ENCODE measurements around the gene MTHFS. TPM values are rescaled to one million over a fixed set of nuclear protein-coding genes. Genes with fewer than 3 reads are reported as not detected.

MTHFS gene
- total RNA-seq, 2 donors from 2014 or later, result 8.0 to 12.0 TPM

DNA sequence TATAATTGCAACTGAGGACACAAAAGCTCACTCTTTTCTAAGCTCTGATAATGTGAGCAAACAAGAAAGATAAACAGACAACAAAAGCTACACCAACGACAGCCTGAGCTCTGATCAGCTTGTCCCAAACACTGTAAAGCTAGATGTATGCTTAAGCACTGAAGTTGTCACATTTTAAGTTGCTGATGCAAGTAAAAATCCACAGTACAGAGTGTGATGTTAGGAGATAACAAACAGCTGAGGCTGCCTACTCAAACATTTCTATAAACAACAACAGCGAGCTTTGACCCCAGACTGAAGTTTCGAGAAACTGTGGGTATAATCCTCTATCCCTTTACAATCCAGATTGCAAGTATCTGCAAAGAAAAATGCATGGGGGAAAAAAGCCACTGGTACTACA is 10.7 kb downstream of the MTHFS start:
- Histone ChIP-seq H3K36me3 (peaks cover 11% of the 10 kb centered on the region), H3K4me3 (no peak overlapping the region), H3K27me3 (no peaks in the 10 kb centered on the region), H3K9me3 (no peaks in the 10 kb centered on the region), H3K27ac (no peak overlapping the region), H3K4me1 (no peaks in the 10 kb centered on the region)
- DNase-seq (ENCODE audit: low spot score), result no peak
- TF ChIP-seq, protein P1, sequence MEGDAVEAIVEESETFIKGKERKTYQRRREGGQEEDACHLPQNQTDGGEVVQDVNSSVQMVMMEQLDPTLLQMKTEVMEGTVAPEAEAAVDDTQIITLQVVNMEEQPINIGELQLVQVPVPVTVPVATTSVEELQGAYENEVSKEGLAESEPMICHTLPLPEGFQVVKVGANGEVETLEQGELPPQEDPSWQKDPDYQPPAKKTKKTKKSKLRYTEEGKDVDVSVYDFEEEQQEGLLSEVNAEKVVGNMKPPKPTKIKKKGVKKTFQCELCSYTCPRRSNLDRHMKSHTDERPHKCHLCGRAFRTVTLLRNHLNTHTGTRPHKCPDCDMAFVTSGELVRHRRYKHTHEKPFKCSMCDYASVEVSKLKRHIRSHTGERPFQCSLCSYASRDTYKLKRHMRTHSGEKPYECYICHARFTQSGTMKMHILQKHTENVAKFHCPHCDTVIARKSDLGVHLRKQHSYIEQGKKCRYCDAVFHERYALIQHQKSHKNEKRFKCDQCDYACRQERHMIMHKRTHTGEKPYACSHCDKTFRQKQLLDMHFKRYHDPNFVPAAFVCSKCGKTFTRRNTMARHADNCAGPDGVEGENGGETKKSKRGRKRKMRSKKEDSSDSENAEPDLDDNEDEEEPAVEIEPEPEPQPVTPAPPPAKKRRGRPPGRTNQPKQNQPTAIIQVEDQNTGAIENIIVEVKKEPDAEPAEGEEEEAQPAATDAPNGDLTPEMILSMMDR (IDR thresholded peaks at IDR 0.05), result no peak

DNA sequence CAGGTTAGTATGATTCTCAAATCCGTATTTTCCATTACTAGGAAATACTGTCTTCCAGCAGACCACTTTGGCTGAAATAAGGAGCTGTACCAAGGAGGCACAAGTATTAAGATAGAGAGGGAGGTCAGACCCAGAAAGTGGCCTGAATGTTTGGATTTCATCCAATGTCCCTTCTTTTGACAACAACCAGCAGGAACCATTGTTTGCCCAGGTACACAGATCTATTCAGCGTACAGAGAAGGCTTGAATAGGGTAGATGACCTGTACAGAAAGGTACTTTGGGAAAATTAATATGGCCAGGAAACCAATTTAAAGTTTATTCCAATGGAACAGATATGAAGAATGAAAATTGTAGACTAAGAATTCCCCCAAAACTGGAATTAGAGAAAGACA is 12.6 kb downstream of the MTHFS start:
- DNase-seq (ENCODE audit: low spot score), result no peak

DNA sequence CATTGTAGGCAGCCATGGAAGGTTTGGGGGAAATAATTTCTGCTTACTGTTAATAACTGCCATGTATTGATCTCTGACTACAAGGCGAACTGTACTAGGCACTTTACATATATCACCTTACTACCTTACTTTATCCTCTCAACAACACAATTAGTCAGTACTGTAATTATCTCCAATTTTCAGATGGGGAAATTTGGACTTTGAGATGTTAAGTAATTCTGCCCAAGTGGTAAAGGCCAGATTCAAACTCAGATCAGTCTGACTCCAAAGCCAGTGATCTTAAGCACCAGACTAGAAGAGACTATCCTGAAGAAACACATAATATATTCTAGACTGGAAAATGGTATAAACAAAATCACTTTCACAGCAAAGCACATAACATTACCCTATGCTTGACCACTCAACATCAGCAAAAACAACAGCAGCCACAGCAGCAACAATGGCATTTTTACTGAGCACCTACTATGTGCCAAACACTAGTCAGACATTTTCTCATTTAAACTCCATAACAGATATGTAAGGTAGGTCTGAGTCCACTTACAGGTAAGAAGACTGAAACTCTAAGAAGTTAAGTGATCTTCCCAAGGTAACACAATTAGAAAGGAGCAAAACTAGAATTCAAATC is 13.1 kb downstream of the MTHFS start:
- H3K36me3 ChIP-seq, result peaks cover 6% of the 10 kb centered on the region
- TF ChIP-seq, protein P1 (IDR thresholded peaks at IDR 0.05), result no peak
- no peak for DNase-seq (ENCODE audit: low spot score)
- H3K27ac ChIP-seq, result no peak overlapping the region
- no peaks in the 10 kb centered on the region for H3K4me1 ChIP-seq
- peaks cover 0 to 4% of the 10 kb centered on the region in 2 donors for H3K9me3 ChIP-seq
- no peak overlapping the region for H3K4me3 ChIP-seq
- H3K27me3 ChIP-seq, result no peaks in the 10 kb centered on the region

More for the DNA sequence above, 12.6 kb downstream of the MTHFS start:
- H3K27ac ChIP-seq, result no peak overlapping the region
- no peaks in the 10 kb centered on the region for H3K4me1 ChIP-seq
- H3K9me3 ChIP-seq, result no peaks in the 10 kb centered on the region
- TF ChIP-seq, protein P1 (IDR thresholded peaks at IDR 0.05), result no peak
- peaks cover 11% of the 10 kb centered on the region for H3K36me3 ChIP-seq
- H3K4me3 ChIP-seq, result no peak overlapping the region
- H3K27me3 ChIP-seq, result no peaks in the 10 kb centered on the region

DNA sequence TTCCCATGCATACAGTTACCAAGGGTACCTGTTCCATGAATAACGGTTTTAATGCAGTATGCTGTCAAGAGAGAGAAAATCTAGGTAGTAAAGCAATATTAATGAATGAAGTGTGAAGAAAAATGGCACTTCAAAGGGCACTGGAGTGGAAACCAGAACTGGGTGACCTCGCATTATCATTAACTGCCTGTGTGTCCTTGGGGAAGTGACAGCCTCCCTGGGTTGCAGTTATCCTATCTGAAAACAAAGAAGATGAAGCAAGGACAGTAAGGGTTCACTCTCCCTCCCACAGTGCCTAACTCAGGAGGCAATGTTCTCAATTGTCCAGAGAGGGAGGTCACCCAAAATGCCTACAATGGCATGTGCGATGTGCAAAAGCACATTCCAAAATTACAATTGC is 15.1 kb downstream of the MTHFS start:
- Histone ChIP-seq H3K4me1 (no peaks in the 10 kb centered on the region), H3K4me3 (no peak overlapping the region), H3K27ac (no peak overlapping the region), H3K36me3 (peaks cover 16% of the 10 kb centered on the region), H3K27me3 (no peaks in the 10 kb centered on the region), H3K9me3 (peaks cover 6 to 25% of the 10 kb centered on the region in 2 donors)
- TF ChIP-seq, protein P1 (IDR thresholded peaks at IDR 0.05), result no peak
- no peak for DNase-seq (ENCODE audit: low spot score)

DNA sequence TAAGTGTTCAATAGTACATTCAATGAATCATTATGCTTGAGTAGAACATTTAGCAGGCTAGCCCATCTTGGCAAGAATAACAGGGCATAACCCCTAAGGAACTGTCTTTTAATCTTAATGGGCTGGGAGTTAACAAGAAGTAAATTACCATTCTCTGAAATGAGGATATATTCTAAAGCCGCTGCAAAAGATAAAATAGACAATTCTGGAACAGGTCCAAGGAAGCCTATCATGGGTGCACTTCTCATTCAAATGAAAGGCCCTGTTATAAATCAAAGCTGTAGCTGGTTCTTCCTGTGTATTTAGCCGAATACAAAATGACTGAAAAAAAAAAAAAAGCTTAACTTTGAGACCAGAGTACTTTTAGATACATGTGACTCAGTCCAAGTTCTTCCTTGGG is 15.6 kb downstream of the MTHFS start:
- peaks cover 16% of the 10 kb centered on the region for H3K36me3 ChIP-seq
- peaks cover 6 to 26% of the 10 kb centered on the region in 2 donors for H3K9me3 ChIP-seq
- TF ChIP-seq, protein P1 (IDR thresholded peaks at IDR 0.05), result no peak

More for the DNA sequence above, 15.6 kb downstream of the MTHFS start:
- H3K4me1 ChIP-seq, result no peaks in the 10 kb centered on the region
- no peak overlapping the region for H3K27ac ChIP-seq
- no peak for DNase-seq (ENCODE audit: low spot score)
- no peak overlapping the region for H3K4me3 ChIP-seq
- H3K27me3 ChIP-seq, result no peaks in the 10 kb centered on the region

Measured in right atrium auricular region (tissue), 2 donors.